ENCODE results near the gene TUBGCP6.

TUBGCP6 gene

GRCh38 chr22:50261615-50262459 lies 17.0 kb upstream of the TUBGCP6 start, which contains the start of gene MAPK12:
Gene MAPK12, minus strand, starts transcription at chr22:50261683. Its CDS starts 174 bp downstream, at chr22:50261509.
- no peak for DNase-seq

- peak; percentile 70 for DNase-seq
Measured at GRCh38 chr22:50260801-50261614, 16.2 kb upstream of the TUBGCP6 start.

GRCh38 chr22:50260434-50260800 lies 15.6 kb upstream of the TUBGCP6 start:
- no peak for DNase-seq

- no peak for DNase-seq
Measured at GRCh38 chr22:50259302-50259701, 14.5 kb upstream of the TUBGCP6 start.

GRCh38 chr22:50258361-50259292 lies 13.8 kb upstream of the TUBGCP6 start:
- DNase-seq, result no peak

- DNase-seq, result peak; percentile 72
Measured at GRCh38 chr22:50257451-50258360, 12.9 kb upstream of the TUBGCP6 start.

- no peak for DNase-seq
Measured at GRCh38 chr22:50257041-50257440, 12.2 kb upstream of the TUBGCP6 start.

GRCh38 chr22:50256258-50256862 lies 11.5 kb upstream of the TUBGCP6 start:
- no peak for DNase-seq

- no peak for DNase-seq
Measured at GRCh38 chr22:50255607-50256006, 10.8 kb upstream of the TUBGCP6 start.

- no peak for DNase-seq
Measured at GRCh38 chr22:50255099-50255498, 10.3 kb upstream of the TUBGCP6 start.

GRCh38 chr22:50253941-50254340 lies 9.1 kb upstream of the TUBGCP6 start:
- DNase-seq, result no peak

GRCh38 chr22:50253046-50253915 lies 8.5 kb upstream of the TUBGCP6 start:
- DNase-seq, result no peak

GRCh38 chr22:50252082-50253045 lies 7.5 kb upstream of the TUBGCP6 start:
- peak; percentile 81 for DNase-seq

GRCh38 chr22:50251477-50252081 lies 6.8 kb upstream of the TUBGCP6 start:
- DNase-seq, result no peak

- DNase-seq, result peak; percentile 89
Measured at GRCh38 chr22:50250555-50251476, 6.0 kb upstream of the TUBGCP6 start, which contains the start of gene HDAC10. Gene HDAC10, minus strand, starts transcription at chr22:50251265. Its CDS starts 233 bp downstream, at chr22:50251032.

GRCh38 chr22:50250249-50250554 lies 5.4 kb upstream of the TUBGCP6 start:
- no peak for DNase-seq
